ENCODE results near the gene MYO9B.

GRCh38 chr19:17070912-17071311 is 4.7 kb upstream of the MYO9B start:
- no peak for TF ChIP-seq EP300 (IDR thresholded peaks at IDR 0.05)
- TF ChIP-seq JUNB (IDR thresholded peaks at IDR 0.05): no peak

Data from A549 (cell line).